HG03442 (cell line): Measurements from ENCODE around the gene SLC2A6.
A peak's percentile ranks its signal among the peaks of the same experiment; 100 is the strongest.
"Not testable (repeated sequence)": the region's sequence is repeated elsewhere in the genome, so short reads cannot be mapped to it uniquely, and the experiment has no call there.

Source experiments
- ATAC-seq: cut with Tn5 transposase; IDR thresholded peaks from one replicate; pipeline ENCODE4 v1.9.1; 2021; ENCODE audit warnings: mild to moderate bottlenecking, moderate library complexity; ENCODE audit not compliant: unreplicated experiment

Gene SLC2A6

GRCh38 chr9:133463864-133464615 is 14.9 kb downstream of the SLC2A6 start:
- ATAC-seq, result no peak

- no peak for ATAC-seq
These were observed 15.6 kb downstream of the SLC2A6 start for GRCh38 chr9:133463234-133463863.

- ATAC-seq, result no peak
These were observed 16.9 kb downstream of the SLC2A6 start for GRCh38 chr9:133461975-133462374.

- ATAC-seq, result peak; percentile 13
These were observed 18.3 kb downstream of the SLC2A6 start for GRCh38 chr9:133460405-133461175.

- peak; percentile 62 for ATAC-seq
These were observed 19.2 kb downstream of the SLC2A6 start, which contains the start of gene CACFD1 for GRCh38 chr9:133459476-133460404. Gene CACFD1 (plus strand): TSS chr9:133459978. CDS start chr9:133460067, 89 bp downstream.

GRCh38 chr9:133458643-133459312 is 20.1 kb downstream of the SLC2A6 start:
- ATAC-seq, result no peak

- ATAC-seq, result no peak
These were observed 21.2 kb downstream of the SLC2A6 start for GRCh38 chr9:133457748-133458147.

GRCh38 chr9:133457233-133457632 is 21.7 kb downstream of the SLC2A6 start:
- no peak for ATAC-seq

GRCh38 chr9:133456409-133456808 is 22.5 kb downstream of the SLC2A6 start:
- no peak for ATAC-seq

- ATAC-seq, result no peak
These were observed 23.0 kb downstream of the SLC2A6 start for GRCh38 chr9:133455936-133456335.

- no peak for ATAC-seq
These were observed 23.8 kb downstream of the SLC2A6 start for GRCh38 chr9:133454943-133455673.

- ATAC-seq, result no peak
These were observed 24.6 kb downstream of the SLC2A6 start for GRCh38 chr9:133454325-133454724.

- ATAC-seq, result no peak
These were observed 25.2 kb downstream of the SLC2A6 start for GRCh38 chr9:133453651-133454050.

- ATAC-seq, result no peak
These were observed 26.3 kb downstream of the SLC2A6 start for GRCh38 chr9:133452562-133452961.

- ATAC-seq, result not testable (repeated sequence)
These were observed 27.0 kb downstream of the SLC2A6 start for GRCh38 chr9:133451865-133452264.

GRCh38 chr9:133449760-133450159 is 29.1 kb downstream of the SLC2A6 start:
- ATAC-seq, result no peak

- no peak for ATAC-seq
These were observed 30.4 kb downstream of the SLC2A6 start for GRCh38 chr9:133448487-133448972.

- no peak for ATAC-seq
These were observed 33.5 kb downstream of the SLC2A6 start for GRCh38 chr9:133445293-133445969.

GRCh38 chr9:133443982-133444381 is 34.9 kb downstream of the SLC2A6 start:
- ATAC-seq, result no peak
